Tibial nerve (tissue), 4 donors: ENCODE measurements around the gene EHD2.
A peak's percentile ranks its signal among the peaks of the same experiment; 100 is the strongest.

ENCODE experiments used
- CTCF ChIP-seq, 5 experiments: fragments of 200-600 bp in 3 of 5; fragments of 450-650 bp in 2 of 5; sonication (generic) in 3 of 5; IDR thresholded peaks; one replicate each; pipeline ENCODE4 v1.5.1; 2016 to 2019; ENCODE audit warnings: antibody characterized with exemption in 5 of 5, mild to moderate bottlenecking in 3 of 5, moderate library complexity in 2 of 5
- EP300 ChIP-seq, 2 donors: sonication (generic); formaldehyde crosslinking; IDR thresholded peaks; one replicate each; pipeline ENCODE4 v1.6.1; 2017; ENCODE audit warnings: antibody characterized with exemption in 2 of 2, mild to moderate bottlenecking in 1 of 2

GRCh38 chr19:47719047-47719859 is 6.0 kb downstream of the EHD2 start:
- TF ChIP-seq CTCF (IDR thresholded peaks at IDR 0.05) (peak in 1 of 5 experiments; percentile 25), EP300 (IDR thresholded peaks at IDR 0.05) (peak in 1 of 2 donors; percentile 82)
